Prostate gland (tissue), 2 donors: ENCODE results near the gene PLCH2.

Experiments used
- POLR2A ChIP-seq: fragments of 450-650 bp; IDR thresholded peaks from one replicate; pipeline ENCODE4 v1.6.1; 2016; ENCODE audit warnings: antibody characterized with exemption, mild to moderate bottlenecking
- POLR2AphosphoS5 ChIP-seq: sonication (generic); formaldehyde crosslinking; IDR thresholded peaks from one replicate; pipeline ENCODE4 v1.6.1; 2017; ENCODE audit warnings: antibody characterized with exemption
- TF ChIP-seq, protein P1 (sequence below), 4 experiments: fragments of 200-600 bp in 2 of 4; fragments of 450-650 bp in 2 of 4; sonication (generic) in 2 of 4; IDR thresholded peaks; 1 replicate in 3 of 4; 2 replicates in 1 of 4; pipeline ENCODE4 v1.5.1; 2016 to 2019; ENCODE audit warnings: antibody characterized with exemption in 4 of 4, mild to moderate bottlenecking in 2 of 4, moderate library complexity in 2 of 4

DNA sequence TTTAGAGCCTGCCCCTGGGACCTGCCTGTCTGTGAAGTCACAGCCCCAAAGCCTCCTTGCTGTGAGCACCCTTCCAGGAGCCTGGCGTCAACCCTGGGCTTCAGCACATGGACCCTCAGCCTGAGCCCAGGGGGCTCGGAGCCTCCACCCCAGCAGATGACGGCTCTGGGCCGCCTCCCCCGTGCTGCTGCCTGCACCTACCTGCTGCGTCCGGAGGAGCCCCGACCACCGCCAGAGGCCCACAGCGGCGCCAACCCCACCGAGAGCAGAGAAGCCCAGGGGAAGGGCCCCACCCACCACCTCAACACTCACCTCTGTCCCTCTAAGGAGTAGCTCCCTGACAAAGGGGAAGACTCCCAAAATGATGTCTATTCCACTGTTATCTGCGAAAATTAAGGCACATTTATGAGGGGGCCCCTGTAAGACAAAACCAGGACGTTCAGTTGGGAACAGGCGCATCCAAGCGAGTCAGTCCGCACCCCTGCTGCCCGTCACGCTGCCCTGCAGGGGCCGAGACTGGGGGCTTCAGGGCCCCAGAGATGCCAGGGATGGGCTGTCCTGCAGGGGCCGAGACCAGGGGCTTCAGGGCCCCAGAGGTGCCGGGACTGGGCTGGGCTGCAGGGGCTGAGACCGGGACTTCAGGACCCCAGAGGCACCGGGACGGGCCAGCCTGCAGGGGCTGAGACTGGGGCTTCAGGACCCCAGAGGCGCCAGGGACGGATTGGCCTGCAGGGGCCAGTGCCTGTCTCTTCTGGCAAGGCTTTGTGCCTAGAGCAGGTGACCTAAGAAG is 34.5 kb downstream of the PLCH2 start:
- TF ChIP-seq, protein P1, sequence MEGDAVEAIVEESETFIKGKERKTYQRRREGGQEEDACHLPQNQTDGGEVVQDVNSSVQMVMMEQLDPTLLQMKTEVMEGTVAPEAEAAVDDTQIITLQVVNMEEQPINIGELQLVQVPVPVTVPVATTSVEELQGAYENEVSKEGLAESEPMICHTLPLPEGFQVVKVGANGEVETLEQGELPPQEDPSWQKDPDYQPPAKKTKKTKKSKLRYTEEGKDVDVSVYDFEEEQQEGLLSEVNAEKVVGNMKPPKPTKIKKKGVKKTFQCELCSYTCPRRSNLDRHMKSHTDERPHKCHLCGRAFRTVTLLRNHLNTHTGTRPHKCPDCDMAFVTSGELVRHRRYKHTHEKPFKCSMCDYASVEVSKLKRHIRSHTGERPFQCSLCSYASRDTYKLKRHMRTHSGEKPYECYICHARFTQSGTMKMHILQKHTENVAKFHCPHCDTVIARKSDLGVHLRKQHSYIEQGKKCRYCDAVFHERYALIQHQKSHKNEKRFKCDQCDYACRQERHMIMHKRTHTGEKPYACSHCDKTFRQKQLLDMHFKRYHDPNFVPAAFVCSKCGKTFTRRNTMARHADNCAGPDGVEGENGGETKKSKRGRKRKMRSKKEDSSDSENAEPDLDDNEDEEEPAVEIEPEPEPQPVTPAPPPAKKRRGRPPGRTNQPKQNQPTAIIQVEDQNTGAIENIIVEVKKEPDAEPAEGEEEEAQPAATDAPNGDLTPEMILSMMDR (IDR thresholded peaks at IDR 0.05), result no peak
- TF ChIP-seq POLR2A, result no peak
- no peak for TF ChIP-seq POLR2AphosphoS5
